PC-9 (cell line): Measurements from ENCODE around the gene SPATA21. TPM values are rescaled to one million over a fixed set of nuclear protein-coding genes. Genes with fewer than 3 reads are reported as not detected.
"Not testable (repeated sequence)": the region's sequence is repeated elsewhere in the genome, so short reads cannot be mapped to it uniquely, and the experiment has no call there.

Source experiments
- BruUV-seq: library from RNA; stranded (reverse); fragments of 400-500 nt; replicated peaks from 2 replicates; lab custom pipeline; 2021; lab: Mats Ljungman, UMichigan
- CTCF ChIA-PET: fragments of 300-600 bp; sonication (Branson Sonifier 250); formaldehyde crosslinking; loops from one replicate; lab custom pipeline; 2022; ENCODE audit warnings: antibody characterized with exemption; lab: Charles Lee
- POLR2A ChIA-PET: fragments of 300-600 bp; sonication (Branson Sonifier 250); formaldehyde crosslinking; loops from one replicate; lab custom pipeline; 2022; ENCODE audit warnings: antibody characterized with exemption; ENCODE audit not compliant: unreplicated experiment; lab: Charles Lee
- DNase-seq, 2 experiments: peaks; one replicate each; pipeline versions ENCODE4 v3.0.0 to v3.0.0-alpha.2; 2015 to 2022; ENCODE audit warnings: mixed read lengths in 1 of 2
- H2AFZ ChIP-seq: fragments of 200-600 bp; sonication (generic); 2 replicates; pipeline ENCODE4 v1.8.1; 2017; ENCODE audit warnings: antibody characterized with exemption
- H3F3A ChIP-seq: fragments of 200-600 bp; sonication (generic); 2 replicates; pipeline ENCODE4 v1.8.1; 2017; ENCODE audit warnings: antibody characterized with exemption, mild to moderate bottlenecking, low read depth; ENCODE audit not compliant: insufficient read depth
- H3K27ac ChIP-seq: fragments of 200-600 bp; sonication (generic); 2 replicates; pipeline ENCODE4 v1.6.1; 2016; ENCODE audit warnings: mixed run types
- H3K27me3 ChIP-seq: fragments of 200-600 bp; sonication (generic); 2 replicates; pipeline ENCODE4 v1.6.1; 2016; ENCODE audit warnings: low read depth, mixed run types; ENCODE audit not compliant: insufficient read depth
- H3K36me3 ChIP-seq: fragments of 200-600 bp; sonication (generic); 2 replicates; pipeline ENCODE4 v1.6.1; 2016; ENCODE audit warnings: low read depth, mixed run types
- H3K4me1 ChIP-seq: fragments of 200-600 bp; sonication (generic); replicated peaks from 2 replicates; pipeline ENCODE4 v1.6.1; 2016; ENCODE audit warnings: mixed run types; ENCODE audit not compliant: insufficient read depth
- H3K4me2 ChIP-seq: fragments of 200-600 bp; sonication (generic); 2 replicates; pipeline ENCODE4 v1.6.1; 2017; ENCODE audit warnings: mixed run types
- H3K4me3 ChIP-seq: fragments of 200-600 bp; sonication (generic); 2 replicates; pipeline ENCODE4 v1.6.1; 2016; ENCODE audit warnings: mixed run types
- H3K79me2 ChIP-seq: fragments of 200-600 bp; sonication (generic); 2 replicates; pipeline ENCODE4 v1.6.1; 2017; ENCODE audit warnings: low read depth, mixed run types
- H3K9me2 ChIP-seq: fragments of 200-600 bp; sonication (generic); 2 replicates; pipeline ENCODE4 v1.8.1; 2017; ENCODE audit warnings: mild to moderate bottlenecking; ENCODE audit not compliant: insufficient read depth
- H3K9me3 ChIP-seq: fragments of 200-600 bp; sonication (generic); 2 replicates; pipeline ENCODE4 v1.8.1; 2016; ENCODE audit warnings: low read depth; ENCODE audit not compliant: insufficient read depth
- H4K20me1 ChIP-seq: fragments of 200-600 bp; sonication (generic); 2 replicates; pipeline ENCODE4 v1.8.1; 2017; ENCODE audit not compliant: insufficient read depth
- EZH2 ChIP-seq: fragments of 200-600 bp; sonication (generic); IDR thresholded peaks from 2 replicates; pipeline ENCODE4 v1.8.0; 2017; ENCODE audit warnings: antibody characterized with exemption, low read depth
- intact Hi-C: fragments of 100-400 bp; cut with micrococcal nuclease; formaldehyde crosslinking; loops from one replicate; pipeline ENCODE4 v1.10.0; 2022; ENCODE audit not compliant: unreplicated experiment
- total RNA-seq: library from RNA; stranded (reverse); gene quantifications from 2 replicates; pipeline ENCODE4 v1.2.3, GENCODE V29; 2021
- TF ChIP-seq, protein P1 (sequence below): fragments of 200-600 bp; sonication (generic); conservative IDR thresholded peaks from 2 replicates; pipeline ENCODE4 v1.6.1; 2017; ENCODE audit warnings: mixed run types, antibody characterized with exemption, mild to moderate bottlenecking, moderate library complexity

The SPATA21 gene
- total RNA-seq, 1 experiment from 2014 or later, result not detected

DNA sequence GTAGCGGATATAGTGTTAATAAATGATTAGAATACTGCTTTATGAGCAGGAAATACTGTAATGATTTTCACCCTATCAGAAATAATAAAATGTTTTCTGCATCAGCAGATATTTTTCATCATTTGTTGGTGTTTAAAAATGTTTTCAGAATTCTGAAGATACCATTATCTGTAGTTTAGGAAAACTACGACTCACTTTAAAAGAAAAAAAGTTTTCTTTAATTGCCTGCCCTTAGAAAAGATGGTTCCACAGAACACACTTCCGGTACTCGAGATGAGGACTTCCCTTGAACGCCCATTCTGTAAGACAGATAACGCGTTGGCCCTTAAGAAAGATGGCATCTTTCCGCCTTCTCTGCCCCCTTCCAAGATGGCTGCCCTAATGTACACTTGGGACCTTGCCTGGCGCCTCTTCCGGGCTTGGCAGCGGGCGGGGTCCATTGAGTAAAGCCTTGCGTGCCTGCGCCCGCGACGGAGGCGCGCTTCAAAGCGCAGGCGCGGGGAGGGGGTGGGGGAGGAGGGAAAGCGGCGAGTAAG, 70.4 kb downstream of the SPATA21 start, which contains the start of gene SZRD1:
TSS of gene SZRD1 (plus strand) at position 521 of the 536 bp plus-strand sequence. CDS start 16 bp downstream, outside the sequence.
- H4K20me1 ChIP-seq, result peaks cover 29% of the 10 kb centered on the region
- peak within 1 kb of the TSS; percentile 77 for H2AFZ ChIP-seq
- peak within 1 kb of the TSS; percentile 85 for H3K4me2 ChIP-seq
- BruUV-seq, result no TSS peak
- intact Hi-C loops, result loop anchor here (5.0 kb wide), 2 partner anchors 76 to 354 kb away; partner anchors contain the start of gene NECAP2
- H3K4me1 ChIP-seq, result 0 out of 2 replicates have a peak, but pooled peaks cover 7% of the 10 kb centered on the region
- H3K27me3 ChIP-seq, result no peaks in the 10 kb centered on the region
- H3K79me2 ChIP-seq, result peaks cover 43% of the 10 kb centered on the region
- no peaks in the 10 kb centered on the region for H3K36me3 ChIP-seq
- TF ChIP-seq, protein P1, sequence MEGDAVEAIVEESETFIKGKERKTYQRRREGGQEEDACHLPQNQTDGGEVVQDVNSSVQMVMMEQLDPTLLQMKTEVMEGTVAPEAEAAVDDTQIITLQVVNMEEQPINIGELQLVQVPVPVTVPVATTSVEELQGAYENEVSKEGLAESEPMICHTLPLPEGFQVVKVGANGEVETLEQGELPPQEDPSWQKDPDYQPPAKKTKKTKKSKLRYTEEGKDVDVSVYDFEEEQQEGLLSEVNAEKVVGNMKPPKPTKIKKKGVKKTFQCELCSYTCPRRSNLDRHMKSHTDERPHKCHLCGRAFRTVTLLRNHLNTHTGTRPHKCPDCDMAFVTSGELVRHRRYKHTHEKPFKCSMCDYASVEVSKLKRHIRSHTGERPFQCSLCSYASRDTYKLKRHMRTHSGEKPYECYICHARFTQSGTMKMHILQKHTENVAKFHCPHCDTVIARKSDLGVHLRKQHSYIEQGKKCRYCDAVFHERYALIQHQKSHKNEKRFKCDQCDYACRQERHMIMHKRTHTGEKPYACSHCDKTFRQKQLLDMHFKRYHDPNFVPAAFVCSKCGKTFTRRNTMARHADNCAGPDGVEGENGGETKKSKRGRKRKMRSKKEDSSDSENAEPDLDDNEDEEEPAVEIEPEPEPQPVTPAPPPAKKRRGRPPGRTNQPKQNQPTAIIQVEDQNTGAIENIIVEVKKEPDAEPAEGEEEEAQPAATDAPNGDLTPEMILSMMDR, result no peak
- TF ChIP-seq EZH2, result no peak
- POLR2A ChIA-PET, result interaction anchor here (0.6 kb wide), 1 partner anchor 154 kb away, joined by 3 read pairs; the partner anchor contains the start of gene ARHGEF19
- peak; percentile 92 for DNase-seq
- peak within 1 kb of the TSS; percentile 74 for H3K27ac ChIP-seq
- no peaks in the 10 kb centered on the region for H3K9me2 ChIP-seq
- no peaks in the 10 kb centered on the region for H3K9me3 ChIP-seq
- no peaks in the 10 kb centered on the region; the same call in 1 of the 2 replicates for H3F3A ChIP-seq
- H3K4me3 ChIP-seq, result peak within 1 kb of the TSS; percentile 59
- CTCF ChIA-PET, result interaction anchor here (0.7 to 1.3 kb wide), 3 partner anchors 14 to 160 kb away, joined by 4 to 6 read pairs (median 5); partner anchors contain the start of gene FBXO42

DNA sequence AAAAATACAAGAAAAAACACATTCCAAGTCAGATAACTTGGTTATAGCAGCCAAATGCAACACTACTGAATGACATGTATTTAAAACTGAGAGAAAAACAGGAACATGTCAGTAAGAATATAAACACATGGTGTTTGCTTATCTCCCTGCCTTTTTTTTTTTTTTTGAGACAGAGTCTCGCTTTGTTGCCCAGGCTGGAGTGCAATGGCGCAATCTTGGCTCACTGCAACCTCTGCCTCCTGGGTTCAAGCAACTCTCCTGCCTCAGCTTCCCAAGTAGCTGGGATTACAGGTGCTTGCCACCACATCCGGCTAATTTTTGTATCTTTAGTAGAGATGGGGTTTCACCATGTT, 72.1 kb downstream of the SPATA21 start:
- H3K27me3 ChIP-seq, BruUV-seq, H3K27ac ChIP-seq, H3K36me3 ChIP-seq, H3F3A ChIP-seq, H3K9me2 ChIP-seq, DNase-seq, POLR2A ChIA-PET, H3K9me3 ChIP-seq, H3K4me3 ChIP-seq, H2AFZ ChIP-seq, H3K4me1 ChIP-seq, H3K4me2 ChIP-seq: not testable (repeated sequence)
- intact Hi-C loops, result loop anchor here (5.0 kb wide), 2 partner anchors 77 to 353 kb away; partner anchors contain the start of gene NECAP2
- Histone ChIP-seq H3K79me2 (peaks cover 27% of the 10 kb centered on the region), H4K20me1 (peaks cover 20% of the 10 kb centered on the region)
- CTCF ChIA-PET, result interaction anchor here (0.6 to 0.7 kb wide), 2 partner anchors 9 to 56 kb away, joined by 5 to 6 read pairs; no protein-coding TSS in a partner anchor

DNA sequence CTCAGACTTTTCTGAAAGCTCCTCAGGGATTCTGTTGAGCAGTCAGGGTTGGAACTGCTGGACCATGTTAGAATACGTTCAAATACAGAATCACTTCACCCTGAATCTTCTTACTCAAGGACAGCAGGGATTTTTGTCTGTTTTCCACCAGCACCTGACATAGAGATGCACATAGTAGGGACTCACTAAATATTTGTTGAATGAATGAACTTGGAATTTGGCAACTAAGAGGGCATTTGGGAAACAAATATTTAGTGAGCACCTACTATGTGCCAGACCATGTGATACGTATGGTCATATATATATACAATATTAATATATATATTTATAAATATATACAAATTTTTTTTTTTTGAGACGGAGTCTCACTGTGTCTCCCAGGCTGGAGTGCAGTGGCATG, 80.4 kb downstream of the SPATA21 start:
- Histone ChIP-seq H3K36me3 (no peaks in the 10 kb centered on the region), H3K4me3 (no peak overlapping the region), H3F3A (no peaks in the 10 kb centered on the region), H3K4me1 (peaks cover 5% of the 10 kb centered on the region; the same call in 1 of the 2 replicates), H4K20me1 (no peaks in the 10 kb centered on the region), H3K4me2 (no peak overlapping the region), H3K9me2 (no peaks in the 10 kb centered on the region), H3K27me3 (no peaks in the 10 kb centered on the region), H2AFZ (no peak overlapping the region), H3K27ac (no peak overlapping the region), H3K9me3 (no peaks in the 10 kb centered on the region), H3K79me2 (peaks cover 3% of the 10 kb centered on the region)
- ChIA-PET POLR2A (no interaction called here), CTCF (no interaction called here)
- TF ChIP-seq, protein P1, result no peak
- no peak for TF ChIP-seq EZH2
- no peak for DNase-seq
- intact Hi-C loops, result no loop called here
- BruUV-seq, result no TSS peak
